Right lobe of liver (tissue), 4 donors: Measurements from ENCODE around the gene BCAM.

Experiments used
- CTCF ChIP-seq, 4 donors: fragments of 200-600 bp in 3 of 4; fragments of 450-650 bp in 1 of 4; IDR thresholded peaks; one replicate each; pipeline versions ENCODE4 v1.5.1 to v1.8.0; 2016 to 2022; ENCODE audit warnings: antibody characterized with exemption in 4 of 4, mild to moderate bottlenecking in 2 of 4
- POLR2A ChIP-seq: fragments of 450-650 bp; IDR thresholded peaks from one replicate; pipeline ENCODE4 v1.6.1; 2017; ENCODE audit warnings: antibody characterized with exemption, mild to moderate bottlenecking
- donor health status: DM: no; HTN: no; CAD: no.
- donor health status: DM: no; HTN: no; CAD: no.
- donor health status: DM: no; HTN: yes; CAD: no.

- TF ChIP-seq CTCF (IDR thresholded peaks at IDR 0.05) (no peak), POLR2A (peak; percentile 51)
Measured at GRCh38 chr19:44808463-44809371, at the start of gene BCAM.
